CD4-positive, alpha-beta T cell treated with Interferon alpha-2 for 1 hour (primary cell): ENCODE results near the gene NLGN1.
"Not testable (repeated sequence)": the region's sequence is repeated elsewhere in the genome, so short reads cannot be mapped to it uniquely, and the experiment has no call there.

ENCODE experiments used
- DNase-seq, 2 donors: peaks; one replicate each; pipeline ENCODE4 v3.0.0-alpha.2; 2020 to 2022

The NLGN1 gene

GRCh38 chr3:174198199-174198598 lies 800.7 kb downstream of the NLGN1 start:
- no peak for DNase-seq

DNA sequence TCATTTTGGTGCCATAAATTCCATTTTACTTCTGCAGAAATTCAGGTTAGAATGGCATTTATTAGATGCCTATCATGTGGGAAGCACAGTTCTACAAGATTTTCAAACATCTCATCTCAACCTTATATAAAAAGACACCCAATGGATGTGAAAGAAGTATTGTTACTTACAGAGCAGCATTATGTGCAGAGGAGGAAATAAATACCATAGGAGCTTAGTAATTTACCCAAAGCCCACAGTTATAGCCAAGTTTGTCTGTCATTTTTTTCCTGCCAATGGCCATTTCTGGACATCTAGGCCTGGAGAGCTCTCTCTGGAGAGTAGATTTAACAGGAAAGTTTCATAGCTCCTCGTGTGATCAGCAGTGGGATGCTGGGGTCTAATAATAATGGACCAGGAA lies 802.2 kb downstream of the NLGN1 start:
- DNase-seq = no peak

DNA sequence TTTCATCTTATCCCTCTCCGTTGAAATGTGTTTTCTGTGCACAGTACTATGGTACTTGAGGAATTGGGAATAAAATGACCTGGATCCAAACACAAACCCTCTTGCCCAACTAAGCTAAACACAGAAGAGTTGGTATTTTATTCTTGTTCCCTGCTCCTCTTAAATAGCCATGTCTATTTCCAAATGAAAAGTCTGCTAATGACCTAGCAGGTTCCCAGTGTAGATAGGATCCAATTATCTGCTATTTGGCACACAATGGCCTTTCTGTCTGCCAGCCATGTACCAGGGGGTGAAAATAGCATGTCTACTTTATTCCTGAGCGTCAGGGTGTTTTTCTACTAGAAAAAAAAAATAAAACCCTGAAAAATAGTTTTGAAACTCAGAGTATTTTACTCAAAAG lies 804.6 kb downstream of the NLGN1 start:
- DNase-seq = no peak

GRCh38 chr3:174202561-174202960 lies 805.0 kb downstream of the NLGN1 start:
- DNase-seq = no peak

GRCh38 chr3:174204765-174205164 lies 807.2 kb downstream of the NLGN1 start:
- no peak for DNase-seq

DNA sequence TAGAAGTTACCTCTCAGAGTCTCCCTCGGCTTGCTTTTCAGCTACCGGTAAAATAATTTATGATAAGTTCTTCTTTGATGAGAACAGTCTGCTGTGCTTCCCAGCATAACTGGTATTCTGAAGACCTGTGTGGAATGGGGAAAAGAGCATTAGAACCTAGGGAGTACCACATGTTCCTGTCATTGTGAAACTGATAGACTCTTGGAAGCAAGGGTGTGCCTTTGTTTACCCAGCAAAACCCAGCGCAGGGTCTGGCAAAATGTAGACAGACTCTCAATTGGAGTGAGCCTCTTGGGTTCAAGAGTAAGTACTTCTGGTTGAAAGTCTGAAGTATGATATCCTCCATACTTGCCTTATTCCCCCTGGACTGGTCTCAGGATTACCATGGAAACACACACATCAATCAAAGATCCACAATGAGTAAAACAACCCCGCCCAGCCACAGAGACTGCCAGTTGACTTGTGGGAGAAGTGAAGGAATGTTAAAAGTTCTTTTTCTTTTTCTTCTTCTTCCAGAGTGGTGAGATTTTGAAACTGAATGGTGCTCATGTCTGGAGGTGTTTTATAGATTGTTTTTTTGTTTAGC lies 809.2 kb downstream of the NLGN1 start:
- no peak for DNase-seq

- no peak for DNase-seq
Measured at GRCh38 chr3:174208161-174208560, 810.6 kb downstream of the NLGN1 start.

DNA sequence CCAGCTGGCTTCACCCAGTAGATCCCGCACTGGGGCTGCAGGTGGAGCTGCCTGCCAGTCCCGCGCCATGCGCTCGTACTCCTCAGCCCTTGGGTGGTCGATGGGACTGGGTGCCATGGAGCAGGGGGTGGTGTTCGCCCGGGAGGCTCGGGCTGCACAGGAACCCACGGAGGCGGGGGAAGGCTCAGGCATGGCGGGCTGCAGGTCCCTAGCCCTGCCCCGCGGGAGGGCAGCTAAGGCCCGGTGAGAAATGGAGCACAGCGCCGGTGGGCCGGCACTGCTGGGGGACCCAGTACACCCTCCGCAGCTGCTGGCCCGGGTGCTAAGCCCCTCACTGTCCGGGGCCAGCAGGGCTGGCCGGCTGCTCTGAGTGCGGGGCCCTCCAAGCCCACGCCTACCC lies 814.4 kb downstream of the NLGN1 start:
- not testable (repeated sequence) for DNase-seq

- no peak for DNase-seq
Measured at GRCh38 chr3:174215456-174215855, 817.9 kb downstream of the NLGN1 start.

DNA sequence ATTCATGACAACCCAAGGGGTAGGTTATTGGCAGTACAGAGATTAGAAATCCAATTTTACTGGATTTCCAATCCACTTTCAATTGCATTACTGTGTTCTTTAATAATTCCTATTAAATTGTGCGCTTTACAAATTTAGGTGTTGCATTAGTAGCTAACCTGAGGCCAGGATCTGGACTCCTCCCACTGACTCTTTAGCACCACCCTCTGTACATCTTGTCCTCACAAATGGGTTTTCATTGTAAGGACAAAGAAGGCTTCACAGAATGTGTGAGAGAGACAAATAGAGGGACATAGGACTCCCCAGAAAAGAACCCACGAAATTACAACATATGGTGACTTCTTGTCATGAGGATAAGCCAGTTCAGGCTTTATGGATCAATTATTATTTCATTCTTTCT lies 818.5 kb downstream of the NLGN1 start:
- no peak for DNase-seq

GRCh38 chr3:174216946-174217718 lies 819.6 kb downstream of the NLGN1 start:
- DNase-seq = peak in 1 of 2 donors; percentile 4

DNA sequence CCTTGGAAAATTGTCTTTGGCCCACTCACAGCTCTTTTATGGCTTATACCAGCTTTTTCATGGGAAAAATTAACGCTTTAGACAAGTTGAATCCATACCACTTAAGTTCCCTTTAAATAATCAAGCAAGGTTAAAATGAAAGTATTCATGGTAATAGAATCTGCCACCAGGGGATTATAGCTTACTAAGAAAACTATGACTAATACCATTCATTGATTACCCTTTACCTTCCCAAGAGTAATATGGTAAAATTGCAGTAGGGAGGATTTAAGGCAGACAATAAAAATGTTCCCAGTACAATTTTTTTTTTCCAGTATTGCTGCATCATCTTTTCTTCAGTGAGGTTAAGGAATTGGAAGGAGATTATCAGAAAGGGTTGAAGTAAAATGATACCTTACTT lies 820.5 kb downstream of the NLGN1 start:
- no peak for DNase-seq

- DNase-seq = no peak
Measured at GRCh38 chr3:174219738-174220137, 822.2 kb downstream of the NLGN1 start.

DNA sequence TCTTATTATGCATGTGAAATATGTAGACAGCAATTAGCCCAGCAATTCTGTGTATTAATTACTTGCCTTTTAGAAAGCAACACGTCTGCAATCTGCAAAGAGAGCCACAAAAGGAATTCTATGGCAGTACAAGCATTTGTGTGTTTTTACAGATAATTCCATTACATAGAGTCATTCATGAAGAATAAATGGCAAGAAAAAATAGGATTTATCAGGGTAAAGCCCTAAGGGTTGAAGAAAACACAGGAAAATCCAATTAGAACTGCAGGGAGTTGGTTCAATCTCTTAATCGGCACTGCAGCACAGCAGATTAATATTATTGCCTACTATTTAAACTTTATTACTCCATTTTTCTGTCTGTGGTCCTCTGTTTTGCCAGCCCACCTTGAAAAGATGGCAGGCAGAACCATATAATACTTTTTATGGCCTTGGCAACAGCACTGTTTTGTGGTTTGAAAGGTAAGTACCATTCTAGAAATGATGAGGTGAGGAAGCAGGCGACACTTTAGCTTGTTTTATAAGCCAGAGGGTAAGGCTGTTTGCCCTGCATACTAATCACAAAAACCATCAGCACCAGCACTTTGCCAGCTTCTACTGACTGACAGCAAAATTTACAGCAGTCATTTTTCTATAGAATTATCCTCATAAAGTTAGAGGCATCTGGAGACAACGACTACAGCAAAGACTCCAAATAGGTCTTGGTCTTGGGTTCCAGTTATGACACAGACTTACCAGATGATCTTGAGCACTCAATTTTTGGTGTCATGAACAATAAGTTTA lies 823.4 kb downstream of the NLGN1 start:
- DNase-seq = no peak

GRCh38 chr3:174223042-174223441 lies 825.5 kb downstream of the NLGN1 start:
- no peak for DNase-seq

GRCh38 chr3:174223626-174224025 lies 826.1 kb downstream of the NLGN1 start:
- no peak for DNase-seq

DNA sequence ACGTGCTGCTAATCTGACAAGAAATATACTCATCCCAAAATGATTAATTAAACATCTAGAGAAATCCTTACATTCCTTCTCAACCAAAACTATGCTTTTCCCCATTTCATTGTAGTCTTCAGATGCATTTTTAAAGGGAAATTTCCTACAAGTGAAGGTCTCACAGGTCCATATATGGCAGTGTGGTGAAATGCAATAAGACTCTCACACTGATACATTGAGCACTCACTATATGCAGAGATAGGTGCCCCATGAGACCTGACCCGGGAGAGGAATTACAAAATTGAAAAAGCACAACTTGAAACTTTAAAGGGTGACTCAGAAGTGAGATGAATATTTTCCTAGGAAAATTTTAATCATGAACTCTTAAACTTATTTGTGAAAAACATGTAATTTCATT lies 832.4 kb downstream of the NLGN1 start:
- DNase-seq = no peak

DNA sequence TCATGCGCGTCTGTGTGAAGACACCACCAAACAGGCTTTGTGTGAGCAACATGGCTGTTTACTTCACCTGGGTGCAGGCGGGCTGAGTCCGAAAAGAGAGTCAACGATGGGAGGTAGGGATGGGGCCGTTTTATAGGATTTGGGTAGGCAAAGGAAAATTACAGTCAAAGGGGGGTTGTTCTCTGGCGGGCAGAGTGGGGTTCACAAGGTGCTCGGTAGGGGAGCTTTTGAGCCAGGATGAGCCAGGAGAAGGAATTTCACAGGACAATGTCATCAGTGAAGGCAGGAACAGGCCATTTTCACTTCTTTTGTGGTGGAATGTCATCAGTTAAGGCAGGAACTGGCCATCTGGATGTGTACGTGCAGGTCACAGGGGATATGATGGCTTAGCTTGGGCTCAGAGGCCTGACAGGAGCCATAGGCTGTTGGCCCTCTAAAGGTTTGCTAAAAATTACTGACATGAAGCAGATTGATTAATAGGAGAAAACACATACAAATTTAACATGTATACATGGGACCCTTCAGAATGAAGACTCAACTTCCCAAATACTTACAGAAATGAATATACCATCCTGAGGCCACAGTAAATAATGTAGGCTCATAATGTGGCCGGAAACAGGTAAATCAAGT lies 834.6 kb downstream of the NLGN1 start:
- not testable (repeated sequence) for DNase-seq

DNA sequence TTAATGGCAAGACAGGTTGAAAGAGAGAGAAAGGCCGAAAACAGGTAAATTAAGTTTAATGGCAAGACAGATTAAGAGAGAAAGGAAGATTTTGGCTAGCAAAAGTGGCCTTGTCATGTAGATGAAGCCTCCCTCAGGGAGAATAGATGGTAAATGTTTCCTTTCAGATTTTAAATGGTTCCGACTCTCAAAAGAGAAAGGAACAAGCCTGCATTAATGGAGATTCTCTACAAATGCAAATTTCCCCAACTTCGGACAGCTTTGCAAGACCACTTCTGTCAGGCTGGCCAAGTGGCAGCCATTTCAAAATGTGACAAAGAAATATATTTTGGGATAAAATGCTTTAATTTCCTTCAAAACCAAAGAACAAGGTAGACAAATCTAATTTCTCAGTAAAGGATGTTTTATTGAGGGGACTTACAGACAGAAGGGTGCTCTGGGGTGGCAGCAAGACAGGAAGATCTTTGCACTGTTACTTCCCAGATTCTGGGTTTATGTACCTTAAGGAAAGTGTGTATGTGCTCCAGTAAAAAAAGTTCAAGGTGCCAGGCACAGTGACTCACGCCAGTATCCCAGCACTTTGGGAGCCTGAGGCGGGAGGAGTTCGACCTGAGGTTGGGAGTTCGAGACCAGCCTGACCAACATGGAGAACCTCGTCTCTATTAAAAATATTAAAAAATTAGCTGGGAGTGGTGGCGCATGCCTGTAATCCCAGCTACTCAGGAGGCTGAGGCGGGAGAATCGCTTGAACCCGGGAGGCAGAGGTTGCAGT lies 835.3 kb downstream of the NLGN1 start:
- no peak for DNase-seq

DNA sequence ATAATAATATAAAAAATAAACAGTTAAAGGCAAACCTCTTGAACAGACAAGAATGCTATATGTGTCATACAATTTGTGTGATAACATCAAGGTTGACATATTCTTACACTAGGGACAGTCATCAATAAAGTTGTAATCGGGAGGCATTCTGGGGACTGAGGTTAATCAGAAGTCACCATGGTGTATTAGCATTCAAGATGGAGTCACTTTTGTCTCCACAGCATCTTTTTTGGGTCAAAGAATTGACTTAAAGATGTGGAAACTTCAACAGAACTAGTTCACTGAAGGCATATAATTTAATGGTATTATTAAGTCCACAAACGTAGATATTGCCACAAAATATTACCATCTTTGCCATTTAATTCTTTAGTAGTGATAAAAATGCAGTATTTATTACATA lies 836.0 kb downstream of the NLGN1 start:
- DNase-seq = no peak

- no peak for DNase-seq
Measured at GRCh38 chr3:174242311-174243041, 844.9 kb downstream of the NLGN1 start.

DNA sequence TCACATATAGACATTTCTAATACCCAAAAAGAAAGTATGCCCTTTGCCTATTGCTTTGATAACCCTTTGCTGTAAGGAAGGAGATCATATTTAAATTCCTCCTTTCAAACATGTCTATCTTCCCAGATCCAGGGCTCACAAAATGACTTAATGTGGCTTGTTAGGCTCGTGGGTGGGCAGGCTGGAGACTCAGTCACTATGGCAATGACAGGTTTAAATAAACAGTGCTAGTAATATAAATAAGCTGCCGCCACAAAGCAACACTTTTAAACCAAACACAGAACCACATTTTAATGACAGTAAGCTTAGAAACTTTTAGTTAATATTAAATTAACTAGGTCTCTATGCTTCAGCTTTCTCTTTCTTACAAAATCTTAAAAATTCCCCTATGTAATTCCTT lies 845.6 kb downstream of the NLGN1 start:
- no peak for DNase-seq
